ENCODE data around the gene ETV6.
"Not testable (repeated sequence)": the region's sequence is repeated elsewhere in the genome, so short reads cannot be mapped to it uniquely, and the experiment has no call there.

ETV6 gene

DNA sequence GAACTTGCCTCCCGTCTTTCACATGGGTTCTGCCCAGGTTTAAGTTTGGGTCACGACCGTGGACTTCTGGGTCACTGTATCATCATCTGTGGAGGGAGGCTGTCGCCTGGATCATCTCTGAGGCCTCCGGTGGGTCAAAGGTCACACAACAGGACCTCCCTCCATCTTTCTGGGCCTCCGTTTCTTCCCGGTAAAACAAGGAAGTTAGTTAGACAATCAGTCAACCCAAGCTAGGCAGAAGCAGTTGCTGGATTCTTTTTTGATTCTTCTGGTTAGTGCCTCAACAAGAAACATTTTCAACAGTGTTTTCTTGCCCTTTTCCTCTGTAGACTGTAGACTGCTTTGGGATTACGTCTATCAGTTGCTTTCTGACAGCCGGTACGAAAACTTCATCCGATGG lies 234.6 kb downstream of the ETV6 start:
- DNase-seq (ENCODE audit: low read depth in 2 of 2), result no peak

DNA sequence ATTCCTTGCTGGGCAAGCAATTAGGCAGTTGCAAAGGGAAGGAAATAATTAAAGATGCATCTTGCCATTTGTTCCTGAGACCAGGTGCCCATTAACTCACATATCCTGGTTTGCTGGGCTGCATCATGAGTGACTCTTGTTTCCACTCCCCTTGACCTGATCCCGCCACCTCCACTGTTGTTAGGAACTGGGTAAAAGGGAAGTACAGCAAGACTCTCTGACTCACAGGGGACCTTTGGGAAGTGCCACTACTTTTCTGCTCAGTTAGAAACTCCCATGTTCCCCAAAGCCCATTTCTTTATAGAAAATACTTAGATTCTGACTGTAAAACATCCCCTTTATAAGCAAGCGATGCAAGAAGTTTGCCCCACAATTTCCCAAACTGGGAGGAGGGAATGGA lies 235.2 kb downstream of the ETV6 start:
- no peak for DNase-seq (ENCODE audit: low read depth in 2 of 2)

DNA sequence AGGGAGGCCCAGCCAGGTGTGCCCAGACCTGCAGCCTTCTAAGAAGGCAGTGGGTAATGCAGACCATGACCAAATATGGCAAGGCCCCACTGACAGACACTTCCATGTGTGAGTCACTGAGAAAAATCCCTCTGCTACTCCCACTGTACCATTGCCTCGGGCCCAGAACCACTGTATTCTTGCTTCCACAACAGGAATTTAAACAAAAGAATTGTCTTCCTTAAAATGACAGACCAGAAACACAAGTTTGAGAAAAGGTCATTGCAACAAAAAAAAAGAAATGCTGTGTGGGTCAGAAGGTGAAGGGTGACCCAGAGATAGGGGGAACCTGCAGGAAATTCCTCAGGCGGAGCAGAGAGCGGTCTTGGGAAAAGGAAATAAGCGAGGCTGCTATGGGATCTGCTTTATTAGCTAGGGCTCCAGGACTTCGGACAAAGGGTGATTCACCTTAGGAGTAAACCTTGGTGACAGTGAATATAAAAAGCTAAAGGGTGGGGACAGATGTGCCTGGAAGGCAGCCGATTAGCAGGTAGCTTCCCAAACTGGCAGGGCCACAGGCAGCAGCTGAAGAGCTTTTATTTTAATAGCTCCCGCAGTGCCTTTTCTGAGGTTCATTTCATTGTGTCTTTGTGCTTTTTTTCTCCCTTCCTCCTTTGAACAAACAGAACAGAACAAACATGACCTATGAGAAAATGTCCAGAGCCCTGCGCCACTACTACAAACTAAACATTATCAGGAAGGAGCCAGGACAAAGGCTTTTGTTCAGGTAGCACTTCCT lies 236.0 kb downstream of the ETV6 start:
- DNase-seq (ENCODE audit: low read depth in 2 of 2), result no peak

DNA sequence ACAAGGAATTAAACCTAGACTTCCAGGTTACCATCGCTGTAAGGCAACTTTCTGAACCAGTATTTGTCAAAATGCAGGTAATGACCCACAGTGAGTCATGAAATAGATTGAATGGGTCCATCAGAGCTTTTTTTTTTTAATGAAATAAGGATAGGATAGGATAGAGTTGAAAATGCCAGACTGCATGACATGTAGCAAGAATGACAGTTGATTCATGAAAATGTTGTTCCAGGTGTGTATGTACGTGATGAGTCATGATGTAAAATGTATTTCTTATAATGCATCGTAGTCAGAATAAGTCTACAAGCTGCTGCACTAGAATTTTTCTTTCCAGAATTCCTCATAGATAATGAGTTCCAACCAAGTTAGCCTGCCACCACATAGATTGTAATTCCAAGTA lies 236.9 kb downstream of the ETV6 start:
- no peak for DNase-seq (ENCODE audit: low read depth in 2 of 2)

DNA sequence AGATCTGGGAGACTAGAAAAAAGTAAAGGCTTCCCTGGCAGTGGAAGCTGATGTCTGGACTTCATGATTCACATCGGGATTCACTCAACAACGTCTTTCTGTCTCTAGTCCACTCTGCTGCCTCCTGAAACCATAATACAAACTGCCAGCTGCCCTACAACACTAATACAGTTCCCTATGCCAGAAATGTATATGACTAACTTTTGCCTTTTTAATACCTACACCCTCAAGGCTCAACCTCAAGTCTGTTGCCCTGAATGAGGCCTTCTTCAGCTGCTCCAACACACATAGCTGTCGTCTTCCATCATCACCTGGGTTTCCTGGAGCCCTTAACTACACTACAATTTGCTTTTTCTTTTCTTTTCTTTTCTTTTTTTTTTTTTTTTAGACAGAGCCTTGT lies 238.6 kb downstream of the ETV6 start:
- DNase-seq (ENCODE audit: low read depth in 2 of 2), result no peak

DNA sequence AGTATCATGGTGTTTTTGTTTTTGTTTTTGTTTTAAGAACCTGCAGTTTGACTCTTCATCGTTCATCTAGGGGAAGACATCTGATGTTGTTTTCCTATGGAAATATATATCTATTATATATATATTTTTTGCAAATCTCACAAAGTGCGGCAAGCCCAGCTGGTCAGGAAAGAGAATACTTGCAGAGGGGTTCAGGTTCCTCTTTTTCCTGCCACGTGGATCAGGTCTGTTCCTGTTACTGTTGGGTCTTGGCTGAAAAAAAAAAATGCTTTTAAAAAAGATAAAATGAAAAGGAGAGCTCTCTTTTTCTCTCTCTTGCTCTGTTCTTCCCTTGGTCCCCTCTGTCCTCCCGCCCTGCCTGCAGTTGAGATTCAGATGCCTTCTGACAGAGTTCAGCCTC lies 241.9 kb downstream of the ETV6 start:
- DNase-seq (ENCODE audit: low read depth in 2 of 2), result no peak

DNA sequence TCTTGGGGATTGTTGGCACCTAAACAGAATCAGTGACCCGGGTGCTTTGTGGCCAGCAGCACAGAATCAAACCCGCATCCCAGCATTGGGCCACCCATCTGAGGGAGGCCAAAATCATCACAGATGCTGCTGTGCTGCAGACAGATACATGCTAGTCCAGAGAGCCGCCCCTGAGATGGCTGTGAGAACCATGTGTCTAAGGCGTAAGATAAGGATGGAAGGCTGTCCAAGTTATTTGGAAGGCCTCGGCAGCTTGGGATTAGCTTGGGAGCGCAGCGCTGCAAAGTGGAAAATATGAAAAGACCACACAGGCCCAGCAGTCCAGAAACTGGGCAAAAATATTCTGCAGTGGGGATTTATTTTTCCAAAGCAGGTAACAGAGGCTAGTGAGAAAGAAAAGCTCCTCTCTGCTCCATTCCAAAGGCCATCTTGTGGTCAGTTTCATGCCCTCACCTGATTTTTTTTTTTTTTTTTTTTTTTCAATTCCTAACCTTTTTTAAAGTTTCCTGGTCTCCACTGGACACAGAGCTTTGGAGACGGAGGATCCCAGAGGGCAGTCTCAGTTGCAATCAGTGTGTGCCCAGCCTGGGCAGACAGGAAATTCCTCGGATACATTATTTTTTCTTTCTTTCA lies 242.4 kb downstream of the ETV6 start:
- DNase-seq (ENCODE audit: low read depth in 2 of 2), result no peak

DNA sequence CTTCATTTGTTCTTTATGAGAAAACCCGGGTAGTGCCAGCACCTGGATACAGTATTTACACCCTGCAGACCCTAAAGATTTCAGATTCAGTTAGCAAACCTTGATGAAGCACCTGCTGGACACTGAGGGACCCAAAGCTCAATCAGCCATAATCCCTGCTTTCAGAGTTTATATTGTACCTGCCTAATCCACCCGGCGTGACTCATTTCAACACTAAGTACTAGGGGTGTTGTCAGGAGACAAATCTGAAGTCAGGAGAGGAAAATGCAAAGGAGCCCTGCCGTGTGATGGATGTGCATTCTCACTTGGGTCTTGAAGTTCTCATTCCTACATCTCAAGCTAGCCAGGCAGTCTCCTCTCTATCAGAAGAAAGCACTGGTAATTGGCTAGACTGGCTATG lies 244.5 kb downstream of the ETV6 start:
- DNase-seq (ENCODE audit: low read depth in 2 of 2), result no peak

DNA sequence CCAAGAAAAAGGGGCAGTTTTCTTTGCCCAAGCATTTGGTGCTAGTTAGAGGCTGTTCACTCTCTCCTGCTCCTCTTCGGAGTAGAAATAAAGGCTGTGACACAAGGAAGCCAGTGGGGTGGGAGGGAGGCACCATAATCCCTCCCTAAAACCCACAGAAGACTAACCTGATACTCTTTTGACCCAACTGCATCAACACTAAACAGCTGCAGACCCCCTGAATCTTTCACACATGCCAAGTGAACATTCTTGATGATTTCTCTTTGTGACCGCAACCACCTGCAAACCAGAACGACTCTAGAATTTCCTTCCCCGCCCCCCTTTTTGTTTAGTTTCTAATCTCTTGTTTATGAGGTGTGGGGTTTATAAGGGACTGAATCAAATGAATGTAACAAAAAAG lies 245.4 kb downstream of the ETV6 start:
- DNase-seq (ENCODE audit: low read depth in 2 of 2), result no peak

DNA sequence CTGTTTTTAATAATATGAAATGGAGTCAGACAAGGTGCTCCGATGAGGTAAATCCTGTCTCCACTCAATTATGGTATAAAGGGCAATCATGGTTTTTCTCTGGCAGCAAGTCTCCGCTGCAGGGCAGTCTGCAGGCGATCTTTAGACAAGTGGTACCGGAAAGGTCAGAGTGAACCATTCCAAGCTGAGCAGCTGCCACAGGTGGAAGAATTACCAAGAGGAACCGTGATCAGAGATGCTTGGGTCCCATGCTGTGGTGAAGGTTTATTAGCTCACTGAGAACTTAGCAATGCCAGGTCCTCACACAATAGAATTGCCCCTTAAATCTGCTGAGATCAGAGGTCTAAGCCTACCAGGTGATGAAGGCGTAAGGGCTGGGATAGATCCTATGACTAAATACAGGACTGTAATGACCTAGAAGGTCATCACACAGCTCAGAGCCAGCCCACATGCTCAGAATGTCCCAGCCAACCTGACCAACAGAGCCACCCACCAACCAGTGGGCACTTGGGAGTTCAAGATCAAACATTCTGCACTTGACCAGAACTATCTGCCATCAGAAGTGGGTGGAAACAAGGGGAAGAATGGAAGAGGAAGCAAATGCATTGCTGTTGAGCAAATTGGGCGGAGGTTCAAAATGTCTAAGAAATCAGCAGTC lies 246.1 kb downstream of the ETV6 start:
- DNase-seq (ENCODE audit: low read depth in 2 of 2), result no peak

DNA sequence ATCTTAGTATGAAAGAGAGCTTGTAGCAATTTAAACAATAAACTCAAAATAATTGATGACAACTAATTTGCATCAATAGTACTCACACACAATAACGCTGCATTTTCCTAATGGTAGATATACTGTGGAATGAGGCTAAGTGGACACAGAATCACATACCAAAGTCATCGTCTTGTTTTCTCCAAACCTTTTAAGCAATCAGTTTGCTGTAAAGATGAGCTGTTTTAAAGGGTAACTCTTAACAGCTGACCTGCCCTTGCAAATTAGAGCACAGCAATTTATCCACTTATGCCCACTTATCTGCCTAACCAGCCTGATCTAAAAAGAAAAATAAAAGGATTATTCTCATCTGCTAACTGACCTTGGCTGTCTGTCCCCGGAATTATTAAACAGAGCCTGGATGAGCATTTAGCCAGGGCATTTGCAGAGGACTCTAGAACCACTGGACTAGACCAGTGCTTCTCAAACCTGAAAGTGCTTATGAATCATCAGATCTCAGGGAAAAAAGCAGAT lies 247.0 kb downstream of the ETV6 start:
- DNase-seq (ENCODE audit: low read depth in 2 of 2), result no peak

DNA sequence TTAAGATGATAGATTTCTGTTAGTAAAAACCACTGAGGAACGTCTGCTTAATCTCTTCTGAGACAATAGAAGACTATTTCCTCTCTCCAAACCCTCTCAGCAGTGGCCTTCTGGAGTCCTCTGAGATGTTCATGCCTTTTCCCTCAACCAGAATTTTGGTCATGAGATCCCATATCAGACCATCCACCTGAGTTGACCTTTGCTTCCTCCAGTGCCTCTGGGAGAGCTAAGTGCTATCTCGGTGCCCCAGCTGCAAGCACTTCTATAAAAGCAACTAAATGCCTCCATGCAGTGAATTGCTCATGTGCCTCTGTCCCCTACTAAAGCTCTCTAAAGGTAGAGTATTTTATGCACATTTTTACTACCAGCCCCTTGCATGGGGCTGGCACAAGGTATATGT lies 248.4 kb downstream of the ETV6 start:
- DNase-seq (ENCODE audit: low read depth in 2 of 2), result no peak

DNA sequence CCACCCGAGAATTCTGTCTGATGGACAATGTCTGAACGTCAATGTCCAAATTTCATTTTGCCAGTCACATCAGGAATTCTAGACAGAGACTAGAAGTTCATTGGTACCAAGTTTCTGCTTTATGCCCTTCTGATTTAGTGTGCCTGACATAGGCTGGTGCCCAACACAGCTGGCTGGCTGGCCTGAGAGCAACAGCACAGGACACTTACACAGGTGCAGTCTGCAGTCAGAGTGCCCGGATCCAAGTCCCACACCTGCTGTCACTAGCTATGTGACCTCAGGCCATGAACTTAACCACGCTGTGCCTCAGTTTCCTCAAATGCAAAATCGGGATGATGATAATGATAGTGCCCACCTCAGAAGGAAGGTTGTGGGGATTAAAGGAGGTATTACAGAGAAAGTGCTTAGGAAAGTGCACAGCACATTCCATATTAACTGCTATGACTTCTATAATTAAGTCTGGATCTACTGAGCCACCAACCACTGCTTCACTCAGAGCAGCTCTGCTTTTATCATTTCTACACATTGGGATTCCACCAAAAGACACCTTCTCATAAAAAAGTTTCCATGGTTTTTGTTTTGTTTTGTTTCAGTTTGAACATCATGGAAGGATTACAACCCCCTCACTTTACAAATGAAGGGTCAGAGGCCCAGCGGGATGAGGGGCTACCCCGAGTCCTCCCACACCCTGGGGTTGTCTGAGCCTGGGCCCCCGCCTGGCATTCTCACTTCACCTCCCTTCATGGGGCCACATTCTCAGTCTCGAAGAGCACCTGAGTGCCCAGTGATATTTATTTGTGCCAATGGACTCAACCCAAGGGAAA lies 252.4 kb downstream of the ETV6 start:
- no peak for DNase-seq (ENCODE audit: low read depth in 2 of 2)

DNA sequence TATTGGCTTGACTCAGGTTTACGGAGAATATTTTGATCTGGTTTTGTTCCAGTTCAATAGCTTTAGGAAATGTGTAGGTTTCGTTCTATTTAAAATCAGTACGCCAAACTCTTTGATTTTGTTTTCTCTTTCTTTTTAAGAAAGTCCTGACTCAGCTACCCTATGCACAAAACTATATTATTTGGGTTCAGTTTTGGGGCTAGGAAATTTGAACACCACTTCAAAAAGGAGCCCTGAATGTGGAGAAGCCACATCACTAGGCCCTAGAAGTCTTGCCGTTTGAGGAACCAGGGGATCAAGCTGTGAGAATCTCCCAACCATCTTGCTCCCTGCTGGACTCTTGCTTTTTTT lies 253.0 kb downstream of the ETV6 start:
- DNase-seq (ENCODE audit: low read depth in 2 of 2), result no peak

DNA sequence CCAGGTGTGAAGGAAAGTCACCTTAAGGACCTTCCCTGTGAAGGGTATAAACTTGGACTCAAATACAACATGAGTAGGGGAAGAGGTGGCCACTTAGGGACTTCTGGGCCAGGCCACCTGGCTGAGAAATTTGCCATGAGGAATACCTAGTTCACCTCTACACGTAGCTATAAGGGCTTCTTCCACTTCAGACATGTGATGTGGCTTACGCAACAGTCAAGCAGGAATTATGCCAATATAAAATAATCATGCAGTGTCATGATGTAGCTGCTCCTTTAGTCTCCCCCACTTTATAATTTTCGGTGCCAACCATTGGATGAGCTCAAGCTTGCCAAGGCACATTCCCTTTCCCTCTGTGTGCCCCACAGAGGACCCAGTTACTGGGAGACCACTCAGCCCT lies 254.7 kb downstream of the ETV6 start:
- no peak for DNase-seq (ENCODE audit: low read depth in 2 of 2)

DNA sequence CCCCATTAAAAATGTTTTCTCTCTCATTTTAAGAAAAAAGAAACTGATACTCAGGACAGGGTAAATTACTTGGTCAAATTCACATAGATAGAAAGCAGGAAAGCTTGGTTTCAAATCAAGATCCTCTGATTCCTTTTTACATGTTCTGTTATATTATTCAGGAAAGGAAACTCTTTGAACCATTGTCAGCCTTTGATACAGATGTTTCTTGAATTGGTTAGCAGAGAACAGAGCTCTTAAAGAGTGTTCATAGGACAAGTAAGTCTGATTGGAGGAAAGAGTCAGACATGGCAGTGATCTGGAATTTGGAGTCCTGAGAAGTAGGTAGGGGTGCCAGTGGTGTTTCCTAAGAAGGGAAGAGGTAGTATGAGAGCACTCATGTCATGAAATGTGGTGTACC lies 256.1 kb downstream of the ETV6 start:
- DNase-seq (ENCODE audit: low read depth in 2 of 2), result no peak

DNA sequence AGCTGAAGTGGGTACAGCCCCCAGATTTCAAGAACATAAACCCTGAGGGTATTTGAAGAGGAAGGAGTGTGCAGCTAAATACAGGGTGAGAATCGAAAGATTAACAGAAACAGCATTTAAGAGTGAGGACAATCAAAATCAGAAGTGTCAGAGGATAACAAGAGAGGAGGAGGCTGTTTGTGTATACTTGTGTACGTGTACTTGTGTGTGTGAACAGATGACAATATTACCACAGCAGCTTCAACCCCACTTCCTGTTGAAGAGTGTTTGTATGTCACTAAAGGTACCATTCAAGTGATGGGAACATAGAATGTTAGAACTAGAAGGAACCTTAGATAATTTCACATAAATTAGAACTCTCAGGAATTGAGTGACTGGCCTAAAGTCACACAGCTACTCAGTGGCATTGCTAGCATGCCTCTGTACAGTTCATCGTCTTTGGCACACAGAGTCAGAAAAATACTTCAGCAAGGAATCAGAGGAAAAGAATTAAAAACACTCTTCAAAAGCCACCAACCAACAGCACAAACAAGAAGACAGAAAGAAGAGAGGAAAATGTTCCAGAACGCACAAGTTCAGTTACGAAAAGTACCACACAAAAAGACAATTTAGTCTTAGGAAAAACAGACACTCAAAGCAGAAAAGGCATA lies 256.9 kb downstream of the ETV6 start:
- no peak for DNase-seq (ENCODE audit: low read depth in 2 of 2)

DNA sequence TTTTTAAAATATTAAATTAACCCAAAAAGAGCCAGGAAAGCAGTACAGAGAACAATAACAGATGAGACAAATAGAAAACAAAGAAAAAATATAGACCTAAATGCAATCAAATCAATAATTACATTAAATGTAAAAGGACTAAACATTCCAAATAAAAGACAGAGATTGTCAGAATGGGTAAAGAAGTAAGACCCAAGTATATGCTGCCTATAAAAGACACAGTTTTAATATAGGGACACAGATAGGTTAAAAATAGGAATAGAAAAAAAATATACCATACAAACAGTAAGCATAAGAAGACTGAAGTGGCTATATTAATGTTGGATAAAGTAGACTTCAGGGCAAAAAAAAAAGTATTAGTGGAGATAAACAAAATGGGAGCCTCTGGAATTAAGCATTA lies 258.2 kb downstream of the ETV6 start:
- no peak for DNase-seq (ENCODE audit: low read depth in 2 of 2)

DNA sequence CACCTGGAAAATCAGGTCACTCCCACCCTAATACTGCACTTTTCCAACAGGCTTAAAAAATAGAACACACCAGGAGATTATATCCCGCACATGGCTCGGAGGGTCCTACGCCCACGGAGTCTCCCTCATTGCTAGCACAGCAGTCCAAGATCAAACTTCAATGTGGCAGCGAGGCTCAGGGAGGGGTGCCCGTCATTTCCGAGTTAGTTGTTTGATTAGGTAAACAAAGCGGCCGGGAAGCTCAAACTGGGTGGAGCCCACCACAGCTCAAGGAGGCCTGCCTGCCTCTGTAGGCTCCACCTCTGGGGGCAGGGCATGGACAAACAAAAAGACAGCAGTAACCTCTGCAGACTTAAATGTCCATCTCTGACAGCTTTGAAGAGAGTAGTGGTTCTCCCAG lies 259.9 kb downstream of the ETV6 start:
- DNase-seq (ENCODE audit: low read depth in 2 of 2), result not testable (repeated sequence)

DNA sequence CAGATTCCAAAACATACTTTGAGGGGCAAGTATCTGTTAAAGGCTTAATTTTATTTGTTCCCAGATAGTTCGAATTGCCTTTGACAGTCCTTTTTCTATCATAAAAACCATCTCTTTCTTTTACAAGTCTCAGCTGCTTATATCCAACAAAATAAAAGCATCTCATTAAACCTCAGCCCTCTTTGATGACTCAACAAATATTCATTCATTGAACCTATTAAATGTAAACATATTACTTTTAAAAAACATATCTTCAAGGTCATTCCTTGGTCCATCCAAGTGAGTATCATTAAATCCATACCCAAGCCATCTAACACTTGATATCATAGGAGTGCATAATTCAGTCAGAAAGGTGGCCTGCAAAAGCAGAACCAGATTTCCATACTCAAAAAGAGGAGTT lies 266.6 kb downstream of the ETV6 start:
- no peak for DNase-seq (ENCODE audit: low read depth in 2 of 2)

DNA sequence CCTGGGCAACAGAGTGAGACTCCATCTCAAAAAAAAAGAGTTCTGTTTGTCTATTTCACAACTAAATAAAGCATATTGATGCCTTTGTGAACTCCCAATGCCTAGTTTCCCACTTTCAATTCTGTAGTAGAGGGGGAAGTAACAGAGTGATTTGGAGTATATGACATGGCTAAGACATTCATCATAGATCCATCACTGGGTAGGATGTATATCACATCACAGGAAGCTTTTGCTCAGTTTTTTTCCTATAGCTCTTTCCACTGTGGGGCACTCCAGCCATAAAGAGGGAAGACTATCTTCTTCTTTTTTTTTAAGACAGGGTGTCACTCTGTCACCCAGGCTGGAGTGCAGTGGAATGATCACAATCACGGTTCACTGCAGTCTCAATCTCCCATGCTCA lies 267.3 kb downstream of the ETV6 start:
- DNase-seq (ENCODE audit: low read depth in 2 of 2), result no peak

DNA sequence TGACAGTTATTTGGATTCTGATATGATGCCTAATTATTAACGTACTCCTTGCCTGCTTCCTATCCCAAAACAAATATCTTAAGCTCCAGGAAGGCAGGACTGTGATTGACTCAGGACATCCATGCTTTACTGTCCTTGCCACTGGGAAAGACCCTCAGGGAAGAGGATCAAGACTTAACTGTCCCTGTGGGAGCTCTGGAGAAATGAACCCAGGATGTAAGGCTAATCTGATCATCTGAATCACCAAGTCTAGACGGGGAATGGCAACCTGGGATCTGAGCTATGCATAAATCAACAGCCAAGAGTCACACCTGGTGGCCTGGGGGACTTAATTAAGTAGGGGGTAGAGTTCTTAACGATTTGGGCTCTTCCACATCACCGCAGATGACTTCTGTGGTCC lies 268.0 kb downstream of the ETV6 start:
- no peak for DNase-seq (ENCODE audit: low read depth in 2 of 2)

Measured in stimulated activated CD8-positive, alpha-beta memory T cell treated with anti-CD3 and anti-CD28 coated beads, Interleukin-2, amount 100 ng/mL, for 1 hour (primary cell).